NCI-H226 (cell line): ENCODE results near the gene SDC3.
"Not testable (repeated sequence)": the region's sequence is repeated elsewhere in the genome, so short reads cannot be mapped to it uniquely, and the experiment has no call there.

Source experiments
- DNase-seq: peaks from one replicate; pipeline ENCODE4 v3.0.0-alpha.2; 2015

SDC3 gene, protein sequence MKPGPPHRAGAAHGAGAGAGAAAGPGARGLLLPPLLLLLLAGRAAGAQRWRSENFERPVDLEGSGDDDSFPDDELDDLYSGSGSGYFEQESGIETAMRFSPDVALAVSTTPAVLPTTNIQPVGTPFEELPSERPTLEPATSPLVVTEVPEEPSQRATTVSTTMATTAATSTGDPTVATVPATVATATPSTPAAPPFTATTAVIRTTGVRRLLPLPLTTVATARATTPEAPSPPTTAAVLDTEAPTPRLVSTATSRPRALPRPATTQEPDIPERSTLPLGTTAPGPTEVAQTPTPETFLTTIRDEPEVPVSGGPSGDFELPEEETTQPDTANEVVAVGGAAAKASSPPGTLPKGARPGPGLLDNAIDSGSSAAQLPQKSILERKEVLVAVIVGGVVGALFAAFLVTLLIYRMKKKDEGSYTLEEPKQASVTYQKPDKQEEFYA

DNA sequence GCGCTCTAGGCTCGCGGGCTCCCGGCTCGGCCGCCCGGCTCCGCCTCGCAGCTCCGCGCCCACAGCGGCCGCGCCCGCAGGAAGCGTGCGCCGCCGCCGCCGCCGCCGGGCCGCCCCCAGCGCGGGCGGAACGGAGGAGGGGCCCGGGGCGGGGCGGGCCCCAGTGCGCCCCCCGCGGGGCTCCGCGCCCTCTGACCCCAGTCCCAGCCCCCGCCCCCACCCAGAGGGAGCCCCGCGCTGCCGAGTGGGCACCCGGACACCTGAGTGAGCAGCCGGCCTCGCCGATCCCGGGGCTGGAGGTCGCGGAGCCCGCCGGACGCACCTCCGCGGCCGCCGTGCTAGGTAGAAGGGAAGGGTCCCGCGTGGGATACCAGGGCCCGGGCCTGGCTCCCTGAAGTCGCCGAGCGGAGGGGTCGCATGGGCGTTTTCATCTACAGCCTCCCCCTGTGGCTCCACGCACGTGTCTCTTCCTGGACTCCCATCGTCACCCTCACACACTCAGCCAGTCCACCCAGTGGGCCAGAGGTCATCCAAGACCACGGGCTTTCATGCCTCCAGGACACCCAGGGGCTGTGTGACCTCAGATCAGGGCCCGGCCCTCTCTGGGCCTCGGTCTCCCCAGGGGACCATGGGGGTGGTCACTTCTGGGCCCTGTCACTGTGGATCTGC, at the start of gene SDC3:
Gene SDC3, minus strand, starts transcription at position 63 of the 669 bp plus-strand sequence. CDS start 172 bp downstream, outside the sequence.
- DNase-seq: peak; percentile 28

GRCh38 chr1:30957560-30958222, 49.1 kb upstream of the SDC3 start:
- no peak for DNase-seq

DNA sequence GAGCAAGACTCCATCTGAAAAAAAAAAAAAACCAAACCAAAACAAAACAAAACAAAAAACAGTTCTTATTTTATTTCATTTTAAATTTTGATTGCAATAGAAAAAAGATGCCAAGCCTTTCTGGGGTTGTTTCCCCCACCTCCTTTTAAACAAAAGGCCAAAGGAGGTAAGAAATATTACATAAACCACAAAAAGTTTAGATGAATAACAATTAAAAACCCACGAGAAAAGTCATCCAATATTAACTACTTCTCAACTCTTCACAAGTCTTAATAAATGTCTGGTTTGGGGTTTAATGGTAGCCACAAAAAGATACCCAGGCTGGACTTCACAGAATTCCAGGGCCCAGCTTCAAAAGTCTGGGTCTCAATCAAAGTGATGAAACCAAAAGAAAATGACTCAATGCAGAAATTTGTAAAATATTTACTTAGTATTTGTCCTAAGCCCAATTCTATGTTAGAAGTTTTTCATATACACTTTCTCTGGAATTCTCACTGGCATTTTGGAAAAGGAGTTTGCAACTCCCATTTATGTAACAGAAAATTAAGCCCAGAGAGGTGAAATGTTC, 47.0 kb upstream of the SDC3 start:
- DNase-seq: no peak

GRCh38 chr1:30953685-30954084, 45.1 kb upstream of the SDC3 start:
- DNase-seq: no peak

- no peak for DNase-seq
These were observed 43.5 kb upstream of the SDC3 start for GRCh38 chr1:30952098-30952497.

GRCh38 chr1:30950700-30951099, 42.1 kb upstream of the SDC3 start:
- DNase-seq: no peak

DNA sequence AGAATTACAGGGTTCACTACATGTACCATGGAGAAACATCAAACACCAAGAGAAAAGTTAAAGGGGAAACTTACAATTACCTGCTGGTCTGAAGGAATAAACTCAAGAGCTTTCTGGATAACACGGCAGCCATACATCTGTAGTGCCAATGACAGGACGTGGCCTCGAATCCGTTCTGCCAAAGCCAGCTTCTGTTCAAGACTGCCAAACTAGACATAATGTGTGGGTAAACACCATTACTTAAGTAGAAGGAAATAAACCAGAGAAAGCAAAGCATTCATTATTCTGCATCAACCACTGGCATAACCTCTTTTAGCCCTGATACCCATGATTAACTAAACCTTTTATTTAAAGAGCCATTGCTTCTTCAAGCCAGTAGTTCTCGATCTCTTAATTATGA, 41.5 kb upstream of the SDC3 start:
- DNase-seq: no peak

DNA sequence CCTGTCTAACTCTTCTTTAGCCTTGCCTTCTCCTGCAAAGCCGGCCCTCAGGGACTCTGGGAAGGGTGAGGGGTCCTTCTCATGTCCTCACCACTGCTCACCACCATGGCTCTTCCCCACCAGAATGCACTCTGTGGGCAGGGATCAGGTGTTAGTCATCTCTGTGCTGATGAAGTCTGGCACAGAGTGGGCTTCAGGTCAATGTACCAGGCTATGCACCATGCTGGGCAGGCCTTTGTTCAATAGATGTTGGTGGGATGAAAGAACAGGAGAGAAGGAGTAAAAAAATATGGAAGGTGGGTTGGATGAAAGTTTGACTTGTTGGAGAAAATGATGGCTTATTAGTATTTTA, 40.9 kb upstream of the SDC3 start:
- DNase-seq: not testable (repeated sequence)

GRCh38 chr1:30948813-30949486, 40.4 kb upstream of the SDC3 start:
- DNase-seq: not testable (repeated sequence)

- no peak for DNase-seq
These were observed 39.7 kb upstream of the SDC3 start for GRCh38 chr1:30948278-30948677.

- no peak for DNase-seq
These were observed 38.7 kb upstream of the SDC3 start for GRCh38 chr1:30947212-30947611.

DNA sequence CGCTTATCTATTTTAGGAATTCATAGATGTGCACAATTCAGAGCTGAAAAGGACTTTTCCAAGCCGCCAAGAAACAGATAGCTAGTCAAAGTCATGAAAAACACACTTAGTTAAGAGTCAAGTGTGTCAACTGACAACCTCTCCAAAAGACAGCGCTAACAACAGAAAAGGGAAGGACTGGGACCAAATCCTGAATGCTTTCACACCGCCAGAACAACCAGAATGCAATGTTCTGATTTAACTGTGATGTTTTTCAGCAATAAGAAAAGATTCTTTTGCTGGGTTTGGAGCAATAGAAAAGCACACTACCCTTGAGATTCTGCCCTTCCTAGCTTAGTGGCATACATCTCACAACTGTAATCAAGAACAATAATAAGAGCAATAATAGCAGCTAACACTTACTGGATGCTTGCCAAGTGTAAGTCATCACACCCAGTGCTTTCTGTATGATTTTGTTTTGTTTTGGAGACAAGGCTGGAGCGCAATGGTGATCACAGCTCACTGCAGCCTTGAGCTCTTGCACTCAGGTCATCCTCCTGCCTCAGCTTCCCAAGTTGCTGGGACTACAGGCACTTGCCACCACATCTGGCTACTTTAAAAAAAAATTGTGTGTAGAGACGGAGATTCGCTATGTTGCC, 33.9 kb upstream of the SDC3 start:
- no peak for DNase-seq

GRCh38 chr1:30940541-30940940, 32.0 kb upstream of the SDC3 start:
- no peak for DNase-seq

GRCh38 chr1:30936541-30937171, 28.1 kb upstream of the SDC3 start:
- no peak for DNase-seq

DNA sequence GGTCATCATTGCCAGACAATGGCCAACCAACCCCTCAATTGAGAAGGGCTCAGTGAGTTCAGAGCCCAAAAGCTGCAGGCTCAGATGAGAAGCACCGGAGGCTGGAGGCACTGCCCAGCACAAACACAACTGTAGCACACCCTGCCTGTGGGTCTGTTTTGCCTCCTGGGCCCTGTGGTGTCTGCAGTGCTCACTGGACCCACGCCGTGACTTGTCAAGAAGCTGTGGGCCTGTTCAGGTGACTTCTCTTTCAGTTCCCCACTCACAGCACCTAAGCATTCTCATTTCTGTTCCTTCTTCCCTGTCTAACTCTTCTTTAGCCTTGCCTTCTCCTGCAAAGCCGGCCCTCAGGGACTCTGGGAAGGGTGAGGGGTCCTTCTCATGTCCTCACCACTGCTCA, 27.2 kb upstream of the SDC3 start:
- not testable (repeated sequence) for DNase-seq

DNA sequence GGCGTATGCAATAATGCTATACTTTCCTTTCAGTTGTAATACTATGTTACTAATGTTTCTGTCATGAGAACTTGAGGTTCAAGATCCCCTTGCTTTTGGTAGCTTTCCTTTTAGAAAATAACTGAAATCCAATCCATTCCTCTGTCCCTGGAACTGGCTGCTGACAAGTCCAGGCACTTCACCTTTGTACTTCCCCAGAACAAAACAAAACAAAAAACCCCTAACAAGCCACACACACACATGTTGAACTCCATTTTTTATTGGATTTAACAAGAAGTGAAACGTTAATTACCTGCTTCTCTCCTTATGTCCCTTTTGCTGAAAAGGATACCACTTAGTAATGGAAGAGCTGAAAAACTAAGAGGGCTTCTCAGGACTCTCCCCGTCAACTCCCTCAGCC, 26.1 kb upstream of the SDC3 start:
- no peak for DNase-seq

DNA sequence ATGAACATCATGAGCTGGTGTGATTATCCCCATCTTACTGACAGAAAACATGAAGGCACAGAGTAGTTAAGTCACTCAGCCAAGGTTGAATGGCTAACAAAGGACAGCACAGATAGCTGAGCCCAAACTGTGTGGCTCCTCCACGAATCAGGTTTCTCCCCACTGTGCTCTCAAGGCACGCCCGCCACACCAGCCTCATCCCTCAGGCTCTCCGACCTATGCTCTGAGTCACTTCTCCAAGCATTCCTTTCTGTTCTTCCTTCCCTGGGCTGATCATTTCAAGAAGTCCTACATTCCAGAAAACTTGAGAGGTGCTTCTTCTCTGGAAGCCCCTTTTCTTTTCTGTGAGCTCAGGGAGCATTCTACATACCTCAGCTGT, 25.3 kb upstream of the SDC3 start:
- DNase-seq: peak; percentile 65

DNA sequence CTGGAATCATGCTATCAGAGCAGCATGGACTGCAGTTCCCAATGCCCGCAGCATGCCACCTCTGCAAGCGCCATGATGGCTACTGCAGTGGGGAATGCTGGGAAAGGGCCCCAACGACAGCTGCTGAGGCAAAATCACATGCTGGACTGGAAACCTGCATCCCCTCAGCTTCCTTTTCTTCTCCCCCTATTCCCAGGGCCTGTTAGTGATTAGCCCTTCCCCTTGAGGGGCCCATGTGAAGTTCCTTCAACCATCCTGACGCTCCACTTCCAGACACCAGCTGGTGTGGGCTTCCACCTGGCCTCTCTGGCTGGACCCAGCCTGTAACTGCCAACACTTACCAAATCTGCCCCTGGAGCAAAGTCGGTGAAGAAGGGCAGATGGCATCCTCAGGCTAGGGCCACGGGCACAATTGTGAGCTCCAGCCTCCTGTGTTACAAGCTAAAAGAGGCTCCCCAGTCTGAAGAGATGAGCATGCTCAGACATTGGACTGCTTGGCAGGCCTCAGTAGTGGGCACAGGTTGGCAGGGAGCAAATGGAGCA, 22.1 kb upstream of the SDC3 start:
- DNase-seq: no peak

GRCh38 chr1:30929944-30930525, 21.5 kb upstream of the SDC3 start:
- DNase-seq: no peak

DNA sequence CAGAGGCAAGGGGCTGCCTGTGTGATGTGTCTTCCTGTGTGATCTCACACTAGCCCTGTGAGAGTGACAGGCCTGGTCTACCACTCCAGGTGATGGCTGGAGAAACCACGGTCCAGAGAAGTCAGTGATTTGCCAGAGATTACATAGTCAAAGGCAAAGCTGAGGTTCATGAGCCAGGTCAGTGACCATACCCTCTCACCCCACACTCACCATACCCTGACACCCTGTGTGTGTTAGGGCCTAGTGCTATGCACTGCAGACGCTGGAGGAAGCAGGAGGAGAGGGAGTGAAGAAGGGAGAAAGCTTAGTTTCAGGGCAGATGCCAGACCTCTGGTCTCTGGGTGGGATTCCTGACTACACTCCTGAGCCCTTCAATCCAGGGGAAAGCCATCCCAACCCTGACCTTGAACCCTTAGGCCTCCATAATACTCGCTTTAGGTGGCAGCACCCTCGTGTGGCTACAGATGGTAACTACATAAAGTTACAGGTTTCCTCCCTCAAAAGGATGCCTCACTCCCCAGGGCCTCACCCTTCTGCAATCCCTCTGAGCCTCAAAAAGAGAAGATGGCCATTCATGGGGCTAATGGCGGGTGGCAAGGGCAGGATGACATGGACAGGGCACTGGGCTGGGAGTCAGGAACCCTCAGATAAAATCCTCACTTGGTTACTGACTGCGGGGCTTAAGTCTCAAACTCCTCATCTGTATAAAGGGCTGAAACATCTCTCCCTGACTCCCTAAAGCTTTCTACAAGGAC, 20.8 kb upstream of the SDC3 start:
- peak; percentile 16 for DNase-seq

- no peak for DNase-seq
These were observed 20.2 kb upstream of the SDC3 start for GRCh38 chr1:30928789-30929134.
